K562 (cell line): ENCODE data around the gene SVOP. TPM values are rescaled to one million over a fixed set of nuclear protein-coding genes. Genes with fewer than 3 reads are reported as not detected.
A peak's percentile ranks its signal among the peaks of the same experiment; 100 is the strongest.

Experiments used
- ATAC-seq: fragments of 200-7000 bp; cut with Tn5 transposase; 3 replicates; pipeline ENCODE4 v1.9.1; 2020; ENCODE audit warnings: moderate library complexity
- BruUV-seq: library from RNA; stranded (reverse); fragments of 400-500 nt; replicated peaks from 2 replicates; lab custom pipeline; 2021; lab: Mats Ljungman, UMichigan
- CTCF ChIA-PET: fragments of 300-600 bp; formaldehyde crosslinking; extraction: SDS; loops from one replicate; lab custom pipeline; 2021; ENCODE audit warnings: low intra/inter-chr PET ratio; lab: Yijun Ruan, JAX
- POLR2A ChIA-PET: fragments of 300-600, 350-650 bp; sonication (Branson Sonifier 250); formaldehyde crosslinking; extraction: SDS; loops from one replicate; lab custom pipeline; 2021; ENCODE audit warnings: antibody characterized with exemption, inconsistent platforms; lab: Yijun Ruan, JAX
- DNase-seq, 4 experiments: peaks; one replicate each; pipeline versions ENCODE4 v3.0.0 to v3.0.0-alpha.2; 2011 to 2018; ENCODE audit warnings: low spot score in 3 of 4, mixed read lengths in 3 of 4; ENCODE audit errors: extremely low read depth in 1 of 4
- FAIRE-seq: peaks from 2 replicates; lab custom pipeline; 2011; peaks lifted over from hg19 to GRCh38; lab: Jason Lieb, UNC
- H2AFZ ChIP-seq: 2 replicates; pipeline ENCODE4 v1.6.0; 2011; ENCODE audit warnings: low read depth, low read length, control low read depth, inconsistent platforms
- H3K27ac ChIP-seq: fragments of 200-600 bp; 3 replicates; pipeline ENCODE4 v1.8.0; 2011; ENCODE audit warnings: low read depth, mild to moderate bottlenecking, control low read depth, inconsistent platforms, low read length, moderate library complexity, mixed read lengths; ENCODE audit errors: extremely low read depth
- H3K27me3 ChIP-seq, 2 experiments: fragments of 300-600 bp in 1 of 2; 2 replicates in 1 of 2; 3 replicates in 1 of 2; pipeline versions ENCODE4 v1.6.0 to v1.8.0; 2011; ENCODE audit warnings: inconsistent platforms in 2 of 2, low read length in 2 of 2, mild to moderate bottlenecking in 1 of 2, mixed read lengths in 1 of 2, moderate library complexity in 1 of 2; ENCODE audit not compliant: control insufficient read depth in 2 of 2, insufficient read depth in 2 of 2
- H3K36me3 ChIP-seq: fragments of 300-600 bp; 3 replicates; pipeline ENCODE4 v1.8.0; 2011; ENCODE audit warnings: mild to moderate bottlenecking, low read length, inconsistent platforms; ENCODE audit not compliant: control insufficient read depth, insufficient read depth
- H3K4me1 ChIP-seq, 2 experiments: fragments of 200-600 bp in 1 of 2; replicated peaks in 1 of 2; 2 replicates in 1 of 2; 3 replicates in 1 of 2; pipeline versions ENCODE4 v1.5.1 to v1.8.0; 2011; ENCODE audit warnings: inconsistent platforms in 2 of 2, low read length in 2 of 2, mild to moderate bottlenecking in 1 of 2, mixed read lengths in 1 of 2, moderate library complexity in 1 of 2; ENCODE audit not compliant: control insufficient read depth in 2 of 2, insufficient read depth in 2 of 2
- H3K4me2 ChIP-seq: 2 replicates; pipeline ENCODE4 v1.6.1; 2011; ENCODE audit warnings: low read length, control low read depth, inconsistent platforms, mixed read lengths; ENCODE audit not compliant: insufficient read depth
- H3K4me3 ChIP-seq: fragments of 200-600 bp; sonication (generic), shearing (Covaris generic); 2 replicates; pipeline ENCODE4 v1.5.1; 2016; ENCODE audit warnings: control low read depth, inconsistent platforms
- H3K79me2 ChIP-seq: fragments of 200-600 bp; 3 replicates; pipeline ENCODE4 v1.8.0; 2011; ENCODE audit warnings: low read length, inconsistent platforms; ENCODE audit not compliant: control insufficient read depth, insufficient read depth
- H3K9ac ChIP-seq, 2 experiments: 2 replicates each; pipeline versions ENCODE4 v1.6.0 to v1.6.1; 2011; ENCODE audit warnings: low read depth in 2 of 2, low read length in 2 of 2, control low read depth in 1 of 2, inconsistent platforms in 1 of 2, mild to moderate bottlenecking in 1 of 2, mixed read lengths in 1 of 2; ENCODE audit not compliant: insufficient read depth in 1 of 2
- H3K9me1 ChIP-seq: one replicate; pipeline ENCODE4 v1.6.0; 2011; ENCODE audit warnings: inconsistent platforms, mild to moderate bottlenecking, low read length, moderate library complexity; ENCODE audit not compliant: control insufficient read depth, insufficient read depth
- H3K9me3 ChIP-seq: replicated peaks from 2 replicates; pipeline ENCODE4 v1.5.1; 2011; ENCODE audit warnings: low read depth, low read length, inconsistent platforms; ENCODE audit not compliant: control insufficient read depth, insufficient read depth
- H4K20me1 ChIP-seq: replicated peaks from 2 replicates; pipeline ENCODE4 v1.6.1; 2011; ENCODE audit warnings: low read length, inconsistent platforms, mixed read lengths; ENCODE audit not compliant: control insufficient read depth, insufficient read depth
- CREM ChIP-seq: IDR thresholded peaks from 2 replicates; pipeline ENCODE4 v1.6.1; 2014; ENCODE audit warnings: antibody characterized with exemption, low read depth
- GTF2E2 ChIP-seq: fragments of 200-800 bp; sonication (Bioruptor generic); IDR thresholded peaks from 2 replicates; pipeline ENCODE4 v1.6.1; 2016; ENCODE audit warnings: missing genetic modification characterization, missing compliant biosample characterization
- JUND ChIP-seq, 2 experiments: IDR thresholded peaks; 2 replicates in 1 of 2; 3 replicates in 1 of 2; pipeline ENCODE4 v1.6.1; 2011; ENCODE audit warnings: borderline replicate concordance in 2 of 2, low read depth in 2 of 2, low read length in 2 of 2, improper control_type of control experiment in 1 of 2, missing biosample characterization in 1 of 2, missing genetic modification characterization in 1 of 2, missing genetic modification reagents in 1 of 2
- ZFP30 ChIP-seq: fragments of 250-450 bp; sonication (Bioruptor Pico); IDR thresholded peaks from 2 replicates; pipeline ENCODE4 v1.8.0; 2022; ENCODE audit warnings: moderate library complexity, mild to moderate bottlenecking, inconsistent platforms, borderline replicate concordance
- ZKSCAN8 ChIP-seq: fragments of 200-800 bp; sonication (Bioruptor generic); IDR thresholded peaks from 2 replicates; pipeline ENCODE4 v1.6.1; 2016; ENCODE audit warnings: missing genetic modification characterization, missing compliant biosample characterization
- WGBS: fragments of 100-300 bp; shearing (Covaris generic); methylation state at CpG from one replicate; pipeline ENCODE4 v1.1.6; 2016; ENCODE audit warnings: low coverage, mixed read lengths; ENCODE audit not compliant: insufficient coverage; ENCODE audit errors: missing lambda C conversion rate; 5-methylcytosine and 5-hydroxymethylcytosine counted together
- in situ Hi-C: fragments of 300-500 bp; cut with MboI; formaldehyde crosslinking; loops from 4 replicates; pipeline ENCODE4 v1.15.0; 2018; ENCODE audit warnings: inconsistent platforms, mixed read lengths
- intact Hi-C: fragments of 100-400 bp; cut with micrococcal nuclease; formaldehyde crosslinking; loops from 2 replicates; pipeline ENCODE4 v1.14.2; 2022
- polyA plus RNA-seq, 8 experiments: library from polyadenylated mRNA; depleted of rRNA in 4 of 8; stranded (reverse) in 5 of 8; unstranded in 3 of 8; fragments of >200 nt; fragmentation: Nextera tagmentation in 2 of 8; fragmentation: Illumina TruSeq in 1 of 8; extraction: Ambion mirVana in 2 of 8; extraction: Trizol in 1 of 8; gene quantifications; 2 replicates each; pipeline versions ENCODE4 v1.2.1 to v1.2.3, GENCODE V29; 2011 to 2014; ENCODE audit warnings: inconsistent platforms in 1 of 8, missing spikeins in 1 of 8
- total RNA-seq, 7 experiments: library from RNA; depleted of rRNA in 6 of 7; stranded (reverse); fragments of >200 nt in 6 of 7; fragmentation: Illumina TruSeq in 2 of 7; extraction: Trizol in 2 of 7; gene quantifications; 2 replicates each; pipeline versions ENCODE4 v1.2.1 to v1.2.3, GENCODE V29; 2011 to 2021; ENCODE audit warnings: low replicate concordance in 1 of 7

SVOP gene
- total and polyA plus RNA-seq, 9 of the 15 experiments (the other 6 are each of a cell fraction or from before 2014, with no cell fraction given) = 0.01 to 0.09 (median 0.06) TPM; not detected in 1

GRCh38 chr12:109053382-109054123 lies 32.7 kb upstream of the SVOP start:
- FAIRE-seq = no peak
- ChIA-PET POLR2A (interaction anchor here (1.0 to 1.2 kb wide), 2 partner anchors 12 to 26 kb away, joined by 3 to 4 read pairs; no protein-coding TSS in a partner anchor), CTCF (no interaction called here)
- Histone ChIP-seq H3K9me1 (no peaks in the 10 kb centered on the region), H3K27ac (peak overlapping the region; percentile 63), H3K4me3 (peak overlapping the region; percentile 94), H3K9me3 (no peaks in the 10 kb centered on the region), H3K36me3 (peaks cover 5% of the 10 kb centered on the region; the same call in 1 of the 3 replicates), H3K27me3 (no peaks in the 10 kb centered on the region), H2AFZ (peak overlapping the region; percentile 95), H3K4me1 (peaks cover 0 to 2% of the 10 kb centered on the region in 2 experiments; a peak in 2 of 5 replicates), H3K9ac (peak overlapping the region; percentile 85 to 92; a peak in 3 of 4 replicates), H4K20me1 (no peaks in the 10 kb centered on the region), H3K4me2 (peak overlapping the region; percentile 89), H3K79me2 (peaks cover 11% of the 10 kb centered on the region; the same call in 1 of the 3 replicates)
- no TSS peak for BruUV-seq
- TF ChIP-seq ZKSCAN8 (CRISPR knock-in tag) (no peak), GTF2E2 (tag) (0 out of 2 replicates have a peak, but pooled peaks have one; percentile 41), ZFP30 (CRISPR knock-in tag) (no peak), CREM (0 out of 2 replicates have a peak, but pooled peaks have one; percentile 13), JUND (IDR thresholded peaks at IDR 0.05; ENCODE audit: borderline replicate concordance, low read depth, low read length) (no peak), JUND (tag; IDR thresholded peaks at IDR 0.05; ENCODE audit: borderline replicate concordance, low read depth, low read length) (peak; percentile 37; the same call in 1 of the 3 replicates)
- WGBS = 4% methylated on average over 9 of the region's 9 CpGs
- DNase-seq = peak; percentile 29 to 35 (median 32)
- intact Hi-C loops = no loop called here
- in situ Hi-C loops = no loop called here
- ATAC-seq = peak; percentile 32
